ENCODE results near the gene CACNA2D3.

DNA sequence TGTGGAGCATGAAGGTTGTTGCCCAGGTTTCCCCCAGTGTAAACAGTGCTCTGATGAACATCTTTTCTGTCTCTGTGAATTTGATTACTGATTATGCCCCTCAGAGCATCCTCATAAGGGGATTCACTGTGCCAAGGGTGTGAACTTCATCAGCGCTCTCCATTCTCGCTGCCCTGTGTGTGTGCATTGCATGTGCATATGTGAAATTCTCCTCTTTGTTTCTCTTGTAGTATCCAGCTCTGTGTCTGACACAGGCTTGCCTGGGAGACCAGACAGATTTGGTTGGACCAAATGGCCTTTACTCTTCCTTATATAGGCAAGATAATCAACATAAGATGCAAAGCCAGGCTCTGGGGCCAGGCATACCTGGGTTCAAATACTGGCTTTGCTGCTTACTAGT lies 21.9 kb downstream of the CACNA2D3 start:
- TF ChIP-seq, protein P1, sequence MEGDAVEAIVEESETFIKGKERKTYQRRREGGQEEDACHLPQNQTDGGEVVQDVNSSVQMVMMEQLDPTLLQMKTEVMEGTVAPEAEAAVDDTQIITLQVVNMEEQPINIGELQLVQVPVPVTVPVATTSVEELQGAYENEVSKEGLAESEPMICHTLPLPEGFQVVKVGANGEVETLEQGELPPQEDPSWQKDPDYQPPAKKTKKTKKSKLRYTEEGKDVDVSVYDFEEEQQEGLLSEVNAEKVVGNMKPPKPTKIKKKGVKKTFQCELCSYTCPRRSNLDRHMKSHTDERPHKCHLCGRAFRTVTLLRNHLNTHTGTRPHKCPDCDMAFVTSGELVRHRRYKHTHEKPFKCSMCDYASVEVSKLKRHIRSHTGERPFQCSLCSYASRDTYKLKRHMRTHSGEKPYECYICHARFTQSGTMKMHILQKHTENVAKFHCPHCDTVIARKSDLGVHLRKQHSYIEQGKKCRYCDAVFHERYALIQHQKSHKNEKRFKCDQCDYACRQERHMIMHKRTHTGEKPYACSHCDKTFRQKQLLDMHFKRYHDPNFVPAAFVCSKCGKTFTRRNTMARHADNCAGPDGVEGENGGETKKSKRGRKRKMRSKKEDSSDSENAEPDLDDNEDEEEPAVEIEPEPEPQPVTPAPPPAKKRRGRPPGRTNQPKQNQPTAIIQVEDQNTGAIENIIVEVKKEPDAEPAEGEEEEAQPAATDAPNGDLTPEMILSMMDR (conservative IDR thresholded peaks at IDR 0.05) = no peak
- TF ChIP-seq EZH2 (IDR thresholded peaks at IDR 0.05; ENCODE audit: low read depth) = no peak

Measured in PC-9 (cell line).